Measurements from ENCODE around the gene TCN1.
"Not testable (repeated sequence)": the region's sequence is repeated elsewhere in the genome, so short reads cannot be mapped to it uniquely, and the experiment has no call there.

The TCN1 gene

GRCh38 chr11:59866397-59866796, at the start of gene TCN1:
TCN1 (minus strand) TSS chr11:59866487; CDS start chr11:59866470, 17 bp downstream.
- POLR2A ChIA-PET (ENCODE audit: low non-redundant PET): no interaction called here
- no peak for DNase-seq (ENCODE audit: low spot score)
- H3K27ac ChIP-seq: no peak within 1 kb of the TSS
- CTCF ChIA-PET: interaction anchor here (0.7 kb wide), 1 partner anchor 46 kb away, joined by 4 read pairs; no protein-coding TSS in a partner anchor
- no peak for TF ChIP-seq CTCF (conservative IDR thresholded peaks at IDR 0.05; ENCODE audit: low read depth)

- H3K27ac ChIP-seq; CTCF ChIA-PET; DNase-seq (ENCODE audit: low spot score); POLR2A ChIA-PET (ENCODE audit: low non-redundant PET): not testable (repeated sequence)
Observed at GRCh38 chr11:59903569-59903968, 37.3 kb upstream of the TCN1 start.

- DNase-seq (ENCODE audit: low spot score): peak; percentile 64
- CTCF ChIA-PET: interaction anchor here (0.9 kb wide), 1 partner anchor 152 kb away, joined by 5 read pairs; no protein-coding TSS in a partner anchor
- POLR2A ChIA-PET (ENCODE audit: low non-redundant PET): no interaction called here
- H3K27ac ChIP-seq: no peak overlapping the region
- no peak for TF ChIP-seq CTCF (conservative IDR thresholded peaks at IDR 0.05; ENCODE audit: low read depth)
Observed at GRCh38 chr11:59901306-59901705, 35.0 kb upstream of the TCN1 start.

- H3K27ac ChIP-seq: no peak overlapping the region
- POLR2A ChIA-PET (ENCODE audit: low non-redundant PET): no interaction called here
- no peak for DNase-seq (ENCODE audit: low spot score)
- CTCF ChIA-PET: interaction anchor here (0.6 to 0.9 kb wide), 3 partner anchors 44 to 751 kb away, joined by 3 read pairs; partner anchors contain the start of gene MS4A3
- no peak for TF ChIP-seq CTCF (conservative IDR thresholded peaks at IDR 0.05; ENCODE audit: low read depth)
Observed at GRCh38 chr11:59900366-59901126, 34.3 kb upstream of the TCN1 start.

- ChIA-PET POLR2A (ENCODE audit: low non-redundant PET) (no interaction called here), CTCF (interaction anchor here (0.9 kb wide), 1 partner anchor 43 kb away, joined by 3 read pairs; no protein-coding TSS in a partner anchor)
- TF ChIP-seq CTCF (conservative IDR thresholded peaks at IDR 0.05; ENCODE audit: low read depth): no peak
- no peak overlapping the region for H3K27ac ChIP-seq
- DNase-seq (ENCODE audit: low spot score): no peak
Observed at GRCh38 chr11:59899532-59899931, 33.2 kb upstream of the TCN1 start.

- CTCF ChIA-PET: no interaction called here
- TF ChIP-seq CTCF (conservative IDR thresholded peaks at IDR 0.05; ENCODE audit: low read depth): no peak
- no peak for DNase-seq (ENCODE audit: low spot score)
- POLR2A ChIA-PET (ENCODE audit: low non-redundant PET): no interaction called here
- H3K27ac ChIP-seq: no peak overlapping the region
Observed at GRCh38 chr11:59898650-59899049, 32.4 kb upstream of the TCN1 start.

- no peak for DNase-seq (ENCODE audit: low spot score)
- ChIA-PET POLR2A (ENCODE audit: low non-redundant PET) (no interaction called here), CTCF (interaction anchor here (0.7 kb wide), 1 partner anchor 76 kb away, joined by 3 read pairs; no protein-coding TSS in a partner anchor)
- no peak overlapping the region for H3K27ac ChIP-seq
- no peak for TF ChIP-seq CTCF (conservative IDR thresholded peaks at IDR 0.05; ENCODE audit: low read depth)
Observed at GRCh38 chr11:59898046-59898445, 31.8 kb upstream of the TCN1 start.
